Type B pancreatic cell (in vitro differentiated cells): ENCODE measurements around the gene TRAM2. TPM values are rescaled to one million over a fixed set of nuclear protein-coding genes. Genes with fewer than 3 reads are reported as not detected.

Experiments used
- DNase-seq: peaks from one replicate; pipeline ENCODE4 v3.0.0; 2021; ENCODE audit warnings: mixed read lengths; ENCODE audit not compliant: unreplicated experiment; ENCODE audit errors: extremely low spot score
- H3K27ac Mint-ChIP-seq: 2 replicates; pipeline ENCODE4 v1.8.0; 2021; ENCODE audit warnings: mild to moderate bottlenecking, mixed read lengths
- H3K27me3 Mint-ChIP-seq: 2 replicates; pipeline ENCODE4 v1.8.0; 2021; ENCODE audit warnings: mixed read lengths
- H3K36me3 Mint-ChIP-seq: 2 replicates; pipeline ENCODE4 v1.8.0; 2021; ENCODE audit warnings: mixed read lengths
- H3K4me1 Mint-ChIP-seq: one replicate; pipeline ENCODE4 v1.8.0; 2021; ENCODE audit warnings: mixed read lengths; ENCODE audit not compliant: unreplicated experiment
- H3K4me3 Mint-ChIP-seq: 2 replicates; pipeline ENCODE4 v1.8.0; 2021; ENCODE audit warnings: mild to moderate bottlenecking, mixed read lengths
- H3K9me3 Mint-ChIP-seq: 2 replicates; pipeline ENCODE4 v1.8.0; 2021; ENCODE audit warnings: mixed read lengths
- long read RNA-seq: library from polyadenylated mRNA; unstranded; transcript quantifications from one replicate; pipeline ENCODE4 v2.0.0, GENCODE V29; 2020
- total RNA-seq: library from RNA; stranded (reverse); gene quantifications from 2 replicates; pipeline ENCODE4 v1.2.1, GENCODE V29; 2021; ENCODE audit warnings: low replicate concordance
- TF ChIP-seq, protein P1 (sequence below): fragments of 200-600 bp; sonication (generic); conservative IDR thresholded peaks from 2 replicates; pipeline ENCODE4 v1.5.0; 2021; ENCODE audit warnings: antibody characterized with exemption, mild to moderate bottlenecking

The TRAM2 gene, protein sequence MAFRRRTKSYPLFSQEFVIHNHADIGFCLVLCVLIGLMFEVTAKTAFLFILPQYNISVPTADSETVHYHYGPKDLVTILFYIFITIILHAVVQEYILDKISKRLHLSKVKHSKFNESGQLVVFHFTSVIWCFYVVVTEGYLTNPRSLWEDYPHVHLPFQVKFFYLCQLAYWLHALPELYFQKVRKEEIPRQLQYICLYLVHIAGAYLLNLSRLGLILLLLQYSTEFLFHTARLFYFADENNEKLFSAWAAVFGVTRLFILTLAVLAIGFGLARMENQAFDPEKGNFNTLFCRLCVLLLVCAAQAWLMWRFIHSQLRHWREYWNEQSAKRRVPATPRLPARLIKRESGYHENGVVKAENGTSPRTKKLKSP
- total RNA-seq: 17.3 and 23.0 TPM in 2 replicates
- long read RNA-seq, partial matches to known transcripts: 1 of 9 reads
- long read RNA-seq, other reads (novel, unspliced or antisense): 8 of 9 reads

DNA sequence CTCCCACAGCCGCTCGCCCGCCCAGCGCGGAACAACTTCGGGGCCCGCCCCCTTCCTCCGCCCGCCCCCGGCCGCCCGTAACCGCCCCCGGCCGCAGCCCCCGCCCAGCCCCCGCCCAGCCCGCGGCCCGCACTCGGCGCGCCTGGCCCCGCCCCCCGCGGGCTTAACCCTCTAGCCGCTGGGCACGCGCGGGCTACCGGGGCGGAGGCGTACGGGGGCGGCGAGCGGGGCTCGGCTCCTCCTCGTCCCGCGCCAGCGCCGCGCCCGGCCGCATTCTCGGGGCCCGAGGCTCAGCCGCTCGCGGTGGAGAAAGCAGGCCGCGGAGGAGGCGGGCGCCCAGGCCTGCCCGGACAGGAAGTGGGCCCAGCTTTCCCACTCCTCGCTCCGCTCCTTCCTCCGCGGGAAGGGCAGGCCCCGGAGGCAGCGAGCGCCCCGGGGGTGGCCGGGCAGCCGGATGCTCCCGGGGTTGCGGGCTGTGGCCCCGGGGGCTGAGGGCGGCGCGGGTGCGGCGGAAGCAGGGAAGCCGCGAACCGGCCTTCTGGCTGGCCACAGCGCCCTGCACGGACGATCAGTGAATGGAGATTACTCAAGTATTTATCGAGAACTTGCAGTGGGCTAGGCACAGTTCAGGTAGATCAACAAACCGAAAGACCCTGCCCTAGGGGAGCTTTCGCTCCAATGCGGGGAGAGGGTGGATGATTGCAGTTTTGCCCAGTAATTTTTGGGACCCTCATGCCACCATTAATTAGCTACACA is at the start of gene TRAM2:
TRAM2 (minus strand) TSS at position 39 of the 756 bp plus-strand sequence. CDS start 145 bp downstream, outside the sequence.
- Mint-ChIP-seq H3K36me3 (peaks cover 7% of the 10 kb centered on the region), H3K4me1 (peaks cover 39% of the 10 kb centered on the region), H3K9me3 (no peaks in the 10 kb centered on the region), H3K27me3 (no peaks in the 10 kb centered on the region), H3K27ac (peak within 1 kb of the TSS; percentile 93), H3K4me3 (peak within 1 kb of the TSS; percentile 93)
- peak; percentile 90 for DNase-seq
- TF ChIP-seq, protein P1, sequence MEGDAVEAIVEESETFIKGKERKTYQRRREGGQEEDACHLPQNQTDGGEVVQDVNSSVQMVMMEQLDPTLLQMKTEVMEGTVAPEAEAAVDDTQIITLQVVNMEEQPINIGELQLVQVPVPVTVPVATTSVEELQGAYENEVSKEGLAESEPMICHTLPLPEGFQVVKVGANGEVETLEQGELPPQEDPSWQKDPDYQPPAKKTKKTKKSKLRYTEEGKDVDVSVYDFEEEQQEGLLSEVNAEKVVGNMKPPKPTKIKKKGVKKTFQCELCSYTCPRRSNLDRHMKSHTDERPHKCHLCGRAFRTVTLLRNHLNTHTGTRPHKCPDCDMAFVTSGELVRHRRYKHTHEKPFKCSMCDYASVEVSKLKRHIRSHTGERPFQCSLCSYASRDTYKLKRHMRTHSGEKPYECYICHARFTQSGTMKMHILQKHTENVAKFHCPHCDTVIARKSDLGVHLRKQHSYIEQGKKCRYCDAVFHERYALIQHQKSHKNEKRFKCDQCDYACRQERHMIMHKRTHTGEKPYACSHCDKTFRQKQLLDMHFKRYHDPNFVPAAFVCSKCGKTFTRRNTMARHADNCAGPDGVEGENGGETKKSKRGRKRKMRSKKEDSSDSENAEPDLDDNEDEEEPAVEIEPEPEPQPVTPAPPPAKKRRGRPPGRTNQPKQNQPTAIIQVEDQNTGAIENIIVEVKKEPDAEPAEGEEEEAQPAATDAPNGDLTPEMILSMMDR: peak; percentile 36

DNA sequence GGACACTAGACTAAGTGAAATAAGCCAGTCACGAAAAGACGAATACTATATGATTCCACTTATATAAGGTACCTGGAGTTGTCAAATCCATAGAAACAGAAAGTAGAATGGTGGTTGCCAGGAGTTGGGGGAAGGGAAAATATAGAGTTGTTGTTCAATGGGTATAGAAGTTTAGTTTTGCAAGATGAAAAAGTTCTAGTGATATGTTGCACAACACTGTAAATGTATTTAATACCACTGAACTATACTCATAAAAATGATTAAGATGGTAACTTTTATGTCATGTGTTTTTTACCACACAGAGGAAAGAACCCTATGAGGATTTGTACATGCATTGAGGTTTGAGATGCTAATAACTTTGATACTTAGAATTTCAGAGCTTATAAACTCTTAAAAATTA is 46.0 kb upstream of the TRAM2 start:
- Mint-ChIP-seq H3K9me3 (no peaks in the 10 kb centered on the region), H3K4me3 (no peak overlapping the region), H3K4me1 (no peaks in the 10 kb centered on the region), H3K27me3 (no peaks in the 10 kb centered on the region), H3K36me3 (no peaks in the 10 kb centered on the region), H3K27ac (no peak overlapping the region)
- no peak for DNase-seq
- TF ChIP-seq, protein P1: no peak

DNA sequence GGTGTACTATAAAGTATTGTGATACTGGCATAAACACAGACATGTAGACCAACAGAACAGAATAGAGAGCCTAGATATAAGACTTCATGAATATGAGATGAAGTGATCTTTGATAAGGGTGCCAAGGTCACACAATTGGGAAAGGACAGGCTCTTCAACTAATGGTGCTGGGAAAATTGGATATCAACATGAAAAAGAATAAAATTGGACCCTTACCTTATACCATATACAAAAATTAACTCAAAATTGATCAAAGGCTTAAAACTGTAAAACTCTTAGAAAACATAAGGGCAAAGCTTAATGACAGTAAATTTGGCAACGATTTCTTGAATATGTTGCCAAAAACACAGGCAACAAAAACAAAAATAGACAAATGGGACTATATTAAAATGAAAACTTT is 44.8 kb upstream of the TRAM2 start:
- Mint-ChIP-seq H3K4me1 (no peaks in the 10 kb centered on the region), H3K4me3 (no peak overlapping the region), H3K9me3 (no peaks in the 10 kb centered on the region), H3K27ac (no peak overlapping the region), H3K36me3 (no peaks in the 10 kb centered on the region), H3K27me3 (no peaks in the 10 kb centered on the region)
- no peak for DNase-seq
- TF ChIP-seq, protein P1: no peak

DNA sequence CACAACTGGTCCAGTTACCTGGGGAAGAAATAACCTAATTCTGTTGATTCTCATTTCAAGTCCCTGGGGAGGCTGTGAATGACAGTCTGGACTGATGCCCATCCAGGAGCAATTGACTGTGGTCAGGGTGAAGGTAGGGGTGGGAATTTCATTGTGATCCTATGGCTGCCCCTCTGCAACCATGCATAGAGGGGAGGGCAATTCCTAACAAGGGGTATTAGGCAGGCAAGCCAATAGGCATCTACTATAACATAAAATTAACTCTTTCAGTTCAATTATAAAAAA is 44.0 kb upstream of the TRAM2 start:
- no peak overlapping the region for H3K4me3 Mint-ChIP-seq
- TF ChIP-seq, protein P1: no peak
- no peaks in the 10 kb centered on the region for H3K27me3 Mint-ChIP-seq
- H3K9me3 Mint-ChIP-seq: no peaks in the 10 kb centered on the region
- no peaks in the 10 kb centered on the region for H3K4me1 Mint-ChIP-seq
- no peaks in the 10 kb centered on the region for H3K36me3 Mint-ChIP-seq
- no peak overlapping the region for H3K27ac Mint-ChIP-seq
- no peak for DNase-seq

DNA sequence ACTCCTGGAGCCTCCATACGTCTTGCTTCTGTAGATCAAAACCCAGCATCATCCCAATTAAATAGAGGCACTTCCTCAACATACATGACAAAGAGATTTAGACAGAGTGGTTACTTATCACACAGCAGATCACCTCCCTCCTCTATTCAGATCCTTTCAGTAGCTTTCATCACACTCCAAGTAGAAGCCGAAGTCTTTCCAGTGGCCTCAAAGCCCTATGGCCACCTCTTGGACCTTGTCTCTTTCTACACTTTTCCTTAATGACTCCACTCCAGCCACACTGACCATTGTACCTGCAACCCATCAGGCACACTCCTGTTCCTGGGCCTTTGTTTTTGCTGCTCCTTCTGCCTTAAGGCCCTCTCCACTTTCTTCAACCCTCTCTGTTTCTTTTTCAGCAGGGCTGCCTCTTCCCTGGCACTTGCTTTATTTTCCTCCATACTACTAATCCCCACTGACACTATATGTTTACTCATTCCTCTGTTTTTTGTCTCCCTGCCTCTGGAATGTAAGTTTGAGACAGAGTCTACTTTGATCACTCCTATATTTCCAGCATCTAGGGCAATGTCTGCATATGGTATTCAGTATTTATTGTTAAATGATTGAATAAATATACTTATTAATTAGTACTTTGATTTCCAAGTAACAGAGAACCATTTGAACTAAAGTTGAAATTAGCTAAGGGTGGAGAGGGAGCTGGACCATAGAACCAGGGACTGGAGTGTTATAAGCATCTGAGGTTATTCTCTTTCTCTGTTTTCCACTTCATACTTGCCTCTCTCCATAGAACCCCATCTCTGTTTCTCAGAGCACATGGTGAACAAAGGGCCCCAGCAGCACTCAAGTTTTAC is 43.4 kb upstream of the TRAM2 start:
- Mint-ChIP-seq H3K4me3 (no peak overlapping the region), H3K36me3 (no peaks in the 10 kb centered on the region), H3K27me3 (no peaks in the 10 kb centered on the region), H3K27ac (no peak overlapping the region), H3K9me3 (no peaks in the 10 kb centered on the region), H3K4me1 (no peaks in the 10 kb centered on the region)
- TF ChIP-seq, protein P1: no peak
- DNase-seq: no peak
